Stimulated activated CD4-positive, alpha-beta T cell treated with anti-CD3 and anti-CD28 coated beads, Interleukin-12 subunit alpha, Interleukin-12 subunit beta, amount 100 ng/mL, for 48 hours (primary cell): ENCODE results near the gene KLHDC3.
"Not testable (repeated sequence)": the region's sequence is repeated elsewhere in the genome, so short reads cannot be mapped to it uniquely, and the experiment has no call there.

Experiments used
- DNase-seq, 3 donors: peaks; one replicate each; pipeline ENCODE4 v3.0.0-alpha.2; 2020; ENCODE audit warnings: low read depth in 2 of 3, low spot score in 1 of 3

The KLHDC3 gene

GRCh38 chr6:43021270-43022047 lies 7.4 kb downstream of the KLHDC3 start, which contains the start of gene RRP36:
Gene RRP36 (plus strand): TSS chr6:43021623. CDS start chr6:43021655, 32 bp downstream.
- DNase-seq = peak; percentile 41 to 75 (median 48)

- no peak for DNase-seq
Observed at GRCh38 chr6:43024436-43024835, 10.4 kb downstream of the KLHDC3 start.

GRCh38 chr6:43026365-43026764 lies 12.3 kb downstream of the KLHDC3 start:
- DNase-seq = no peak

- DNase-seq = no peak
Observed at GRCh38 chr6:43029120-43029519, 15.1 kb downstream of the KLHDC3 start.

- no peak for DNase-seq
Observed at GRCh38 chr6:43032326-43032725, 18.3 kb downstream of the KLHDC3 start.

GRCh38 chr6:43033496-43034189 lies 19.6 kb downstream of the KLHDC3 start:
- DNase-seq = no peak

- DNase-seq = no peak
Observed at GRCh38 chr6:43034190-43034525, 20.1 kb downstream of the KLHDC3 start.

- DNase-seq = no peak
Observed at GRCh38 chr6:43035495-43036194, 21.6 kb downstream of the KLHDC3 start.

- DNase-seq = no peak
Observed at GRCh38 chr6:43036712-43037111, 22.7 kb downstream of the KLHDC3 start.

GRCh38 chr6:43037197-43037596 lies 23.1 kb downstream of the KLHDC3 start:
- DNase-seq = no peak

- no peak for DNase-seq
Observed at GRCh38 chr6:43037706-43038105, 23.7 kb downstream of the KLHDC3 start.

- DNase-seq = no peak
Observed at GRCh38 chr6:43038727-43039126, 24.7 kb downstream of the KLHDC3 start.

- DNase-seq = no peak
Observed at GRCh38 chr6:43040542-43041257, 26.7 kb downstream of the KLHDC3 start.

- DNase-seq = not testable (repeated sequence)
Observed at GRCh38 chr6:43041475-43041874, 27.4 kb downstream of the KLHDC3 start.

- no peak for DNase-seq
Observed at GRCh38 chr6:43043310-43043709, 29.3 kb downstream of the KLHDC3 start.

- DNase-seq = no peak
Observed at GRCh38 chr6:43045371-43045930, 31.4 kb downstream of the KLHDC3 start.

GRCh38 chr6:43047998-43048397 lies 33.9 kb downstream of the KLHDC3 start:
- DNase-seq = no peak

GRCh38 chr6:43050981-43051380 lies 36.9 kb downstream of the KLHDC3 start:
- DNase-seq = no peak

GRCh38 chr6:43052225-43052841 lies 38.3 kb downstream of the KLHDC3 start:
- no peak for DNase-seq

GRCh38 chr6:43052842-43053544 lies 38.9 kb downstream of the KLHDC3 start:
- DNase-seq = peak in 1 of 3 donors; percentile 8
